ENCODE results near the gene MTR.

MTR gene

GRCh38 chr1:236795035-236795756, at the start of gene MTR:
Gene MTR, plus strand, starts transcription at chr1:236795292. Its CDS starts 412 bp downstream, at chr1:236795704.
- Histone ChIP-seq H3K36me3 (ENCODE audit: control insufficient read depth, insufficient read depth, low read length) (no peaks in the 10 kb centered on the region), H3K4me3 (replicated peaks; ENCODE audit: low read depth, low read length) (peak within 1 kb of the TSS; percentile 89), H3K27me3 (replicated peaks; ENCODE audit: control insufficient read depth, insufficient read depth, low read length) (no peaks in the 10 kb centered on the region)
- no peak for TF ChIP-seq CTCF (IDR thresholded peaks at IDR 0.05; ENCODE audit: insufficient read depth, low read length, poor library complexity, severe bottlenecking)
- DNase-seq (ENCODE audit: extremely low read depth, insufficient read length): peak; percentile 96

GRCh38 chr1:236746785-236747184, 48.3 kb upstream of the MTR start:
- DNase-seq (ENCODE audit: extremely low read depth, insufficient read length): no peak
- H3K4me3 ChIP-seq (replicated peaks; ENCODE audit: low read depth, low read length): no peak overlapping the region
- TF ChIP-seq CTCF (IDR thresholded peaks at IDR 0.05; ENCODE audit: insufficient read depth, low read length, poor library complexity, severe bottlenecking): no peak
- peaks cover 1% of the 10 kb centered on the region for H3K27me3 ChIP-seq (replicated peaks; ENCODE audit: control insufficient read depth, insufficient read depth, low read length)
- H3K36me3 ChIP-seq (ENCODE audit: control insufficient read depth, insufficient read depth, low read length): no peaks in the 10 kb centered on the region

GRCh38 chr1:236747311-236747985, 47.6 kb upstream of the MTR start:
- Histone ChIP-seq H3K4me3 (replicated peaks; ENCODE audit: low read depth, low read length) (no peak overlapping the region), H3K36me3 (ENCODE audit: control insufficient read depth, insufficient read depth, low read length) (no peaks in the 10 kb centered on the region)
- TF ChIP-seq CTCF (IDR thresholded peaks at IDR 0.05; ENCODE audit: insufficient read depth, low read length, poor library complexity, severe bottlenecking): no peak

GRCh38 chr1:236748268-236748870, 46.7 kb upstream of the MTR start:
- peaks cover 1% of the 10 kb centered on the region for H3K27me3 ChIP-seq (replicated peaks; ENCODE audit: control insufficient read depth, insufficient read depth, low read length)
- peak; percentile 21 for TF ChIP-seq CTCF (IDR thresholded peaks at IDR 0.05; ENCODE audit: insufficient read depth, low read length, poor library complexity, severe bottlenecking)
- no peak overlapping the region for H3K4me3 ChIP-seq (replicated peaks; ENCODE audit: low read depth, low read length)
- DNase-seq (ENCODE audit: extremely low read depth, insufficient read length): no peak
- no peaks in the 10 kb centered on the region for H3K36me3 ChIP-seq (ENCODE audit: control insufficient read depth, insufficient read depth, low read length)

More at GRCh38 chr1:236747311-236747985, 47.6 kb upstream of the MTR start:
- no peak for DNase-seq (ENCODE audit: extremely low read depth, insufficient read length)
- peaks cover 1% of the 10 kb centered on the region for H3K27me3 ChIP-seq (replicated peaks; ENCODE audit: control insufficient read depth, insufficient read depth, low read length)

GRCh38 chr1:236750928-236751327, 44.2 kb upstream of the MTR start:
- Histone ChIP-seq H3K27me3 (replicated peaks; ENCODE audit: control insufficient read depth, insufficient read depth, low read length) (peaks cover 1% of the 10 kb centered on the region; the same call in 1 of the 2 replicates), H3K4me3 (replicated peaks; ENCODE audit: low read depth, low read length) (no peak overlapping the region), H3K36me3 (ENCODE audit: control insufficient read depth, insufficient read depth, low read length) (no peaks in the 10 kb centered on the region)
- TF ChIP-seq CTCF (IDR thresholded peaks at IDR 0.05; ENCODE audit: insufficient read depth, low read length, poor library complexity, severe bottlenecking): no peak
- no peak for DNase-seq (ENCODE audit: extremely low read depth, insufficient read length)

Measured in GM06990 (cell line).